Measurements from ENCODE around the gene ATP2C1. TPM values are rescaled to one million over a fixed set of nuclear protein-coding genes. Genes with fewer than 3 reads are reported as not detected.

ATP2C1 gene
- total and polyA plus RNA-seq, 2 of the 4 experiments (the other 2 are of a cell fraction), result 41.4 to 50.2 TPM

DNA sequence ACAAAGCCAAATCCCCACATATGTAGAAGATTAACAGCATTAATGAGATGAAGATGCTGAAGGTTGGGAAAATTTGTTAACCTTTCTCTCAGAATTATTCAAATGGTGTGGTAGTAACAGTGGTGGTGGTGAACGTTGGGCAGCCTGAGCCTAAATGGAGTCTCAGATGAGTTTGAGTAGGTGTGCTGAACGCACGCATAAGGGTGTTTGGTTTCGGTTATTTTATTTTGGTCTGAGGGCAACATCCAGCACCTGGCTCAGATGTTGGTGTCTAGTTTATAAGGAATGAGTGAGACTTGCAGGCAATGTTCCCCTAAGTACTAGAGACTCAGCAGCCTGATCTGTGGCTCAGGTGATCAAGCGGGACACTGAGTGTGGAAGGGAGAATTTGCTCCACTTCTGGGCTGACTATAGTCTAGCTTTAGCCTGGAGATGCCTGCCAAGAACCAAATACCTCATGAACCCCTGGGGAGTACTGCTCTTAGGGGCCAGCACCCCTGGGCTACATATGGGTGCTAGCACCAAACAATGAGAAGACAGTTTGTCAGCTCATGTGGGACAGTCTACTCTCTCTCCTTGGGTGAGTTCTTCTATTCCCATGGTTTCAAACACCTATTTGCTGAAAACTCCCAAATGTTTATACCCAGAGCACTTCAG lies 39.5 kb upstream of the ATP2C1 start:
- TF ChIP-seq MAFK (IDR thresholded peaks at IDR 0.05; ENCODE audit: low read depth, low read length), result no peak
- no peak for TF ChIP-seq RCOR1 (IDR thresholded peaks at IDR 0.05; ENCODE audit: insufficient replicate concordance, low read length)
- no peak for TF ChIP-seq CHD1 (IDR thresholded peaks at IDR 0.05; ENCODE audit: low read depth, low read length)
- TF ChIP-seq CEBPB (IDR thresholded peaks at IDR 0.05; ENCODE audit: low read depth, low read length), result no peak
- TF ChIP-seq MAZ (IDR thresholded peaks at IDR 0.05; ENCODE audit: borderline replicate concordance, low read depth, low read length), result no peak
- no peak for TF ChIP-seq BHLHE40 (IDR thresholded peaks at IDR 0.05; ENCODE audit: low read depth, low read length)
- TF ChIP-seq POLR2A (IDR thresholded peaks at IDR 0.05; ENCODE audit: low read depth, low read length), result no peak
- TF ChIP-seq, protein P1, sequence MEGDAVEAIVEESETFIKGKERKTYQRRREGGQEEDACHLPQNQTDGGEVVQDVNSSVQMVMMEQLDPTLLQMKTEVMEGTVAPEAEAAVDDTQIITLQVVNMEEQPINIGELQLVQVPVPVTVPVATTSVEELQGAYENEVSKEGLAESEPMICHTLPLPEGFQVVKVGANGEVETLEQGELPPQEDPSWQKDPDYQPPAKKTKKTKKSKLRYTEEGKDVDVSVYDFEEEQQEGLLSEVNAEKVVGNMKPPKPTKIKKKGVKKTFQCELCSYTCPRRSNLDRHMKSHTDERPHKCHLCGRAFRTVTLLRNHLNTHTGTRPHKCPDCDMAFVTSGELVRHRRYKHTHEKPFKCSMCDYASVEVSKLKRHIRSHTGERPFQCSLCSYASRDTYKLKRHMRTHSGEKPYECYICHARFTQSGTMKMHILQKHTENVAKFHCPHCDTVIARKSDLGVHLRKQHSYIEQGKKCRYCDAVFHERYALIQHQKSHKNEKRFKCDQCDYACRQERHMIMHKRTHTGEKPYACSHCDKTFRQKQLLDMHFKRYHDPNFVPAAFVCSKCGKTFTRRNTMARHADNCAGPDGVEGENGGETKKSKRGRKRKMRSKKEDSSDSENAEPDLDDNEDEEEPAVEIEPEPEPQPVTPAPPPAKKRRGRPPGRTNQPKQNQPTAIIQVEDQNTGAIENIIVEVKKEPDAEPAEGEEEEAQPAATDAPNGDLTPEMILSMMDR (conservative IDR thresholded peaks at IDR 0.05; ENCODE audit: low read depth, low read length), result no peak
- TF ChIP-seq, protein P2, sequence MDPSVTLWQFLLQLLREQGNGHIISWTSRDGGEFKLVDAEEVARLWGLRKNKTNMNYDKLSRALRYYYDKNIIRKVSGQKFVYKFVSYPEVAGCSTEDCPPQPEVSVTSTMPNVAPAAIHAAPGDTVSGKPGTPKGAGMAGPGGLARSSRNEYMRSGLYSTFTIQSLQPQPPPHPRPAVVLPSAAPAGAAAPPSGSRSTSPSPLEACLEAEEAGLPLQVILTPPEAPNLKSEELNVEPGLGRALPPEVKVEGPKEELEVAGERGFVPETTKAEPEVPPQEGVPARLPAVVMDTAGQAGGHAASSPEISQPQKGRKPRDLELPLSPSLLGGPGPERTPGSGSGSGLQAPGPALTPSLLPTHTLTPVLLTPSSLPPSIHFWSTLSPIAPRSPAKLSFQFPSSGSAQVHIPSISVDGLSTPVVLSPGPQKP (IDR thresholded peaks at IDR 0.05; ENCODE audit: borderline replicate concordance, low read depth, low read length), result no peak
- no peak for TF ChIP-seq RFX5 (IDR thresholded peaks at IDR 0.05; ENCODE audit: low read depth, low read length)
- no peak overlapping the region for H2BK120ac ChIP-seq (ENCODE audit: low read depth, low read length)
- H3K18ac ChIP-seq (ENCODE audit: low read depth, low read length), result no peak overlapping the region
- POLR2A ChIA-PET (ENCODE audit: unreplicated experiment), result interaction anchor here (0.7 kb wide), 1 partner anchor 49 kb away, joined by 3 read pairs; no protein-coding TSS in a partner anchor
- no peak overlapping the region for H2AK9ac ChIP-seq (replicated peaks; ENCODE audit: low read depth, low read length, poor library complexity)
- no peaks in the 10 kb centered on the region for H3K9me1 ChIP-seq (ENCODE audit: insufficient read depth, low read length)
- no peak overlapping the region for H3K14ac ChIP-seq (replicated peaks; ENCODE audit: low read depth, low read length)
- no peak overlapping the region for H3K27ac ChIP-seq (ENCODE audit: insufficient read depth, low read length)
- no TSS peak for BruUV-seq (replicated peaks)
- H3K27me3 ChIP-seq (ENCODE audit: control insufficient read depth, insufficient read depth, low read length), result peaks cover 2% of the 10 kb centered on the region
- no peak overlapping the region for H3K23ac ChIP-seq (ENCODE audit: low read depth, low read length)
- no peak overlapping the region for H2AK5ac ChIP-seq (ENCODE audit: low read depth, low read length)
- H3K56ac ChIP-seq (ENCODE audit: extremely low read depth, insufficient read depth, low read length), result no peak overlapping the region
- intact Hi-C loops (cut with micrococcal nuclease), result no loop called here
- no peaks in the 10 kb centered on the region for H3K9me3 ChIP-seq (ENCODE audit: control insufficient read depth, insufficient read depth, low read length)
- dilution Hi-C loops (cut with HindIII; ENCODE audit: low sequenced_read_pairs, unreplicated experiment), result no loop called here
- CTCF ChIA-PET, result no interaction called here
- no peak overlapping the region for H2BK20ac ChIP-seq (ENCODE audit: low read depth, low read length)
- no peak overlapping the region for H3K9ac ChIP-seq (ENCODE audit: low read depth, low read length)
- H2BK5ac ChIP-seq (ENCODE audit: low read depth, low read length, poor library complexity, severe bottlenecking), result no peak overlapping the region
- H2BK15ac ChIP-seq (ENCODE audit: low read depth, low read length), result no peak overlapping the region
- H3K36me3 ChIP-seq (ENCODE audit: control insufficient read depth, insufficient read depth, low read length), result no peaks in the 10 kb centered on the region
- H3K4me2 ChIP-seq (ENCODE audit: low read depth, low read length), result no peak overlapping the region
- no peak overlapping the region for H3K4me3 ChIP-seq (ENCODE audit: insufficient read depth, low read depth, low read length)
- H4K20me1 ChIP-seq (ENCODE audit: insufficient read depth, low read length), result no peaks in the 10 kb centered on the region
- DNase-seq, result no peak
- no peak overlapping the region for H2AFZ ChIP-seq (replicated peaks; ENCODE audit: low read length, poor library complexity)
- in situ Hi-C loops (cut with MboI; ENCODE audit: low sequenced_read_pairs), result no loop called here
- H4K5ac ChIP-seq (ENCODE audit: low read depth, low read length), result no peak overlapping the region
- H4K8ac ChIP-seq (ENCODE audit: low read depth in 2 of 2, low read length in 2 of 2), result no peak overlapping the region
- H3K4ac ChIP-seq (ENCODE audit: low read depth, low read length), result no peak overlapping the region
- no peak overlapping the region for H4K91ac ChIP-seq (ENCODE audit: insufficient read depth, low read depth, low read length)
- H3K4me1 ChIP-seq (ENCODE audit: control insufficient read depth, insufficient read depth, low read length), result no peaks in the 10 kb centered on the region
- H3K79me1 ChIP-seq (ENCODE audit: low read depth in 1 of 2, low read length in 2 of 2), result no peaks in the 10 kb centered on the region
- no CpG with 5 or more reads among the region's 5 CpGs for WGBS, 2 experiments (ENCODE audit: extremely low coverage in 2 of 2, insufficient read length in 1 of 2)
- no peak for ATAC-seq (ENCODE audit: low read depth)

Measured in IMR-90 (cell line).